ENCODE results near the gene FILIP1.

The FILIP1 gene

DNA sequence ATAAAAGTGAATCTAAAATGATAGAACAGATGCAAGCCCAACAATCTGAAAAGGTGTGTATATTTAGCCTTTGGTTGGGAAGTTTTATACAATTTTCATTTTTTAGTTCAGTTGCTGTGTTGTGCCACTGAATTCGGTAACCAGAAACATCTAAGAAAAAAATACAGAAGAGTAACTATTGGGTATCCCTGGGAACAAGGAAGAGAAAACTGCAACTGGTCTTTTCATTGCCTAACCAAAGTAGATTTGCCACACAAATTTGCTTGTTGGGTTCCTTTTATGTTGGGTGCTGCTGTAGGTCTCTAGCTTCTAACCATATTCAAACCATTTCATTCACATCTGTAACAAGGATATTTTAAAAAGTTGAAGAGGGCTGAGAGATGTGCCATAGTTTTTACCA lies 206.2 kb downstream of the FILIP1 start:
- no peak for DNase-seq

DNA sequence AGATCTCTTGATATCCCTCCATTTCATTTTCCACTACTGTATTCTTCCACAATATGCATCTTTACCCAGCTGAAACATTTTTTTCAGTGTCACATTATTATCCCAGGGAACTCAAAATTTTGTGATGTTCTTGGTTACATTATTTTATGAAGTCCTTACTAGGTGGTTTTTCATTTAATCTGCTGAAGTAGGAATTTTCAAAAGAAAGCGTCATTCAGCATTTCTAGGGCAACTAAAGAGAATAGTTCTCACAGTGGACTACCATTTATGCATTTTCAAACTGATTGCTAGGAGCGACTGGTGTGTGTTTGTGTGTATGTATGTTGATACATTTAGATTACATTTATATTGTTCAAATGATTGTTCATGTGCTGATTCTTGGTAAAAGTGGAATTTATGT lies 206.6 kb downstream of the FILIP1 start:
- no peak for DNase-seq

DNA sequence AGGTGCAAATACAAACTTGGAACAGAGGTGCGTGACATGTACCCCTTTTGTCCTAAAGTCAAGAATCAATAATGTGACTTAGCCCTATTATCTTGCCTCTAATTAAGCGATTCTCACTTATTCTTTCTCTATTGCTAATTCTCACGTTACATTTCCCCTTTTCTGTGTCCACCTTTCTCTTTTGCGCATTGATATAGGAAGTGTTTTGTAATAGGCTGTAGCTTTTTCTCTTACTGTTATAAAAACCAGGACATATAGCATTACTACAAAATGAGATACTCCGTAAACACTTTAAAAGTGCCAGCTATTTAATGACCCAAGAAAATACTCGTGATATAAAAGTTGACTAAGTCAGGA lies 208.3 kb downstream of the FILIP1 start:
- DNase-seq: no peak

DNA sequence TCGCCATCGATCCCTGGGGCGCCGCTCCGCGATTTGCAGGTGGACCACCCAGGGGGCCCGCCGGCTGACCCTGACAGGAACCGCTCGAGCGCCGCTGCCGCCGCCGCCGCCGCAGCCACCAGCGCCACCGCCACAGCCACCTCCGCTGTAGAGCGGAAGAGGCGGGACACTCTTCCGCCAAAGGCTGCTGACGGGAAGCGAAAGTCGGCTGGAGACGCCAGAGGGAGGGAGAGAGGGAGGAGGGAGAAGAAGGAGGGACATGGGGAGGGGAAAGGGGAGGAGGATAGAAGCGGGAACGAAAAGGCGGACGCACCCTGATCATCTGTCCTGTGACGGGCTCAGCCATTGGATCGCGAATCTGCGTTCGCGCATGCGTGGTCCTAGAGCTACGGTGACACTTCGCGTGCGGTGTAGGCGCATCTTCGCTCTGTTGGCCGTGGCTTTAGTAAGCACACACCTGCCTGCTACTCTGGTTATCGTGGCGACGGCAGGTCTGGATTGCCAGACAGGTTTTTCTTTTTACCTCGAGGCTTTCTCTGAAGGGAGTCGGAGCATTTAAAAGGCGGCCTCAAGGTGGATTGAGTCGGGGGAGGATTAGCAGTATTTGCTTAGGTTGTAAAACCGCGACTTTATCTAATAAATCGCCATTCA lies 208.8 kb downstream of the FILIP1 start, which contains the start of gene TMEM30A:
Gene TMEM30A, minus strand, starts transcription at position 161 of the 651 bp plus-strand sequence. Its CDS starts 154 bp downstream, at position 7.
- DNase-seq: peak; percentile 99

DNA sequence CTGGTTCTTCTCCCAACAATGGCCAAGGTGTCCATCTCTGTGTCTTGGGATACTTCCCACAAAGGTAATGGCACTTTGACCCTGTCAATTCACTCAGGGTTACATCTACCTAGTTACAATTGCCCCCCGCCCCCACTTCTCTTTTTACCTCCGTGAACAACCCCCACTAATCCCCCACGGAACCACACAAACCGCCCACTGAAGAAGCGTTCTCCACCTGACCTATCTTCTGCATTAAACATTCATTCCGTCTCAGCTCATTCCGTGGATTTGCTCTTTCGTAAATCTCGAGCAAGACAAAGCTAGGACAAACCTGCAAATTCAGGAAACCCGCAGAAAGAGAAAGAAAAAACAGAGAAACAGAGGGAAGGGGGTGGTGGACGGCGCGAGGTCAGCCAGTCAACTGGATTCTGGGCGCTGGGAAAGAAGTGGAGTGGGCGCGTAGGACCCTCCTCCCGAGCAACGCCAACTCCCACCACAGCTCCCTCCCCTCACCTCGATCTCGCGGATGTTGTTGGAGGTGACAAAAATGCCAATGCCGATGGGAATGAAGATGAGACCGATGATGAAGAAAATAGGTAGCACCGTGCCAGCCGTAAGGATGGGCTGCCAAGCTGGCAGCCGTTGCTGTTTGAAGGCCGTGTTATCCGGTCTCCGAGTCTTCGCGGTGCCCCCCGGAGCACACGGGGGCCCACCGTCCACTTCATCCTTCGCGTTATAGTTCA lies 209.5 kb downstream of the FILIP1 start:
- peak; percentile 35 for DNase-seq

DNA sequence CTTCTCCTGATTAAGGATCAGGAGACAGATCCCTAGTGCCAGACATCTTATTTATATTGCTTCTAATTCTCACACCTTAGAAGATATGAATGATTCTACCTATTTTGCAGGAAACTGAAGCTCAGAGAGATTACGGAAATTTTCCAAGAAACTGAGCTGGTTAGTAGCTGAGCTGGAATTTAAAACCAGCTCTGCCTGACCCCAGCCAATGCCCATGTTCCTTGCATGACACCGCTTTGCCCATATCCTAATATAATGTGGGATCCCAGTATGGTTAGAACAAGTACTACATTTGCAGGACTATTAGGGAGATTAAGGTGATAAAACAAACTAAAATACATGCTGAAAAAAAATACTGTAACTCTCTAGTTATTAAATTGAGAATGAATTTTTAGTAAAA lies 210.9 kb downstream of the FILIP1 start:
- DNase-seq: no peak

DNA sequence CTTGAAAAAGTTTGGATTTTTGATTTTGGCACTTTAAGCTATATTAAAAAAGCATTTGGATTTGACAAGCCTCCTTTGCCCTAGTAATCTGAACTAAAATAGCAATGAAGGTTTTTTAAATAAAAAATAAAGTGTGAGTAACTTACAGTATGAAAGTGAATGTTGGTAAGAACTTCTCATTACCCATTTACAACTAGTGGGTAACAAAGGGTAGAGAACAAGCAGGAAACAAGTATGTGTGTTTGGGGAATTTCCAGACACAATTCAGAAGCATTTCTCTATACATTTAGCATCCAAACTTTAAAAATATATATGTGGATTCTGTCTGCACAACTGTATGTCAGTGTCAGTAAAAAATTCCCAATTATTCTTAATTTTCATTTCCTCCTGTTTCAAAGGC lies 211.9 kb downstream of the FILIP1 start:
- no peak for DNase-seq

DNA sequence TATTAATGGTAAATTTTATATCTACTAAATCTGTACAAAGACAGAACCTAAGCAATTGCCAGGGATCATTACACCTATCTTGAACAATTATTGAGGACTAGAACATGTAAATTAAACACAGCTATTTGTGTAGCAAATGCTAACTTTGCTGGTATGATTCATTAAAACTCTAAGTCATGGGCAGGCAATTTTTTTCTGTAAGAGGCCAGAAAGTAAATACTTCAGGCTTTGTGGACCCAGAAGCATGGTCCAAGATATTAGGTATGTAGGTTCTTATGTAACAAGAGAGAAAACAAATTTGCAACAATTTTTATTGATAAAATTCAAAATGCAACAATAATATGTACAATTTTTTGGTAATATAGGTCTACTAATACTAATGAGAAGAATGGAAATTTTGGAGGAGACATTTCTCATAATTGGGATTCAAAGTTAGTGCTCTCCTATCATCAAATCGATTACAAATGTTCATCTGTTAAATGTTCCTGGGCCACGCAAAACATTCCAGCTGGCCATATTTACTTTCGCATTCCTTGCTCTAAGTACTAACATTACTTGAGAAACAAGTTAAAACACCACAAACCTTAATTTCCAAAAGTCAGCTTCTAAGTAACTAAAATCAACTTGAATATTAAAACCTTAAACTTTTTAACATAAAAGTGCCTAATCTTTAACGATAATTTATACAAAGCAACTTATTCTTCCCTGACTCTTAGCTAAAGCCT lies 213.3 kb downstream of the FILIP1 start:
- DNase-seq: no peak

DNA sequence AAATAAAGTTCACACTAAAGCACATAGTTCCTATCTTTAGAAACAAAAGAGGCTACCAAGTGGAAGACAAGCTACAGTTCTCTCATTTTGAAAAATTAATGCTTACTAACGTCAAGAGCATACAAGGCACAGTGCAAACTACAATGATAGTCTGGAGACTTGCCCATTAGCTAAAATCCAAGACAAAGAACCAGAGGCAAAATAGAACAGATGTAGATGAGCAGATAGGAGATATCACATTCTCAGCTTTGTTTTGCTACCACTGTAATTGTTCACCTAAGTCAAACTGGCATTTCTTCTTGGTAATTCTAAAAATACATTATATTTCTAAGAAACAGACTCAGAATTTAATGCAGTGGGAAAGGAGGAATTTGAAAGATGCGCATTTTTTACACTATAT lies 214.2 kb downstream of the FILIP1 start:
- DNase-seq: peak; percentile 43

DNA sequence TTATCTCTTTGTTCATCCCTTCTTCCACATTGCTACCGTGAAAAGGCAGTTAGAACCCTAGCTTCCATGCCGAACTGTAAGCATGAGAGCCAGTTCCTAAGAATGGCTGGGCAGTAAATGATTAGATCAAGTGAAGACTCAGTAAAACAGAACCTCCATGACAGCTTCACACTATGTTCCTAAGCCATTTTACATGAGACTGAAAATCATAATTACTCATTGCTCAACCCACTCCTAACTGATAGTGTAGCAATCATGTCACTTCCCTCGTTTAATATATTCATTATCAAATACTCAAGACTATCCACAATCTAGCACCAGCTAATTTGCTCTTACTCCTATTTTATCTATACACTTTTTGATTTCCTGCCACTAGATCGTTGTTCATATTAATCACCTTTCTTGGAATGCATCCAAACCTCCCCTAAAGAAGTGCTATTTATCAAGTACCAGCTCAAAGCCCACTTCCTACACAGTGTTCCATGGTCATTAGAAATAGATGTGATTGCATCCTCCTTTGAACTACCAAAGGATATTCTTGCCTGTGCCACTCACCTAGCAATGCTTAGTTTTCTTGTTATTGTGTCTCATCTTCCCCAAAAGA lies 215.0 kb downstream of the FILIP1 start:
- DNase-seq: peak; percentile 37

DNA sequence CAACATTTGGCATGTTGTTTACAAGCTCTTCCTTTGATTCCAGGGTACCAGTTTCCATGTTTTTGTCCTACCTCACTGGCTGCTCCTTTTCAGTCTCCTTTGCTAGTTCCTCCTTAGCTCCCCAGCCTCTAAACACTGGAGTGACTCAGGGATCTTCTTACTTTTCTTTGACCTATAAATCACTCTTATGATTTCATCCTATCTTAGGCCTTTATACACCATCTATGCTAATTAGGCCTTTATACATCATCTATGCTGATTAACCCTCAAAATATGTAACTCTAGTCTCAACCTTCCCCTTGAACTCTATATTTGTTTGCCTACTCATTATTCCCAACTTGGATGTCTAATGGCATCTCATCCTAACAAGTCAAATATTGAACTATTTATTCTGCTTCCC lies 218.5 kb downstream of the FILIP1 start:
- no peak for DNase-seq

DNA sequence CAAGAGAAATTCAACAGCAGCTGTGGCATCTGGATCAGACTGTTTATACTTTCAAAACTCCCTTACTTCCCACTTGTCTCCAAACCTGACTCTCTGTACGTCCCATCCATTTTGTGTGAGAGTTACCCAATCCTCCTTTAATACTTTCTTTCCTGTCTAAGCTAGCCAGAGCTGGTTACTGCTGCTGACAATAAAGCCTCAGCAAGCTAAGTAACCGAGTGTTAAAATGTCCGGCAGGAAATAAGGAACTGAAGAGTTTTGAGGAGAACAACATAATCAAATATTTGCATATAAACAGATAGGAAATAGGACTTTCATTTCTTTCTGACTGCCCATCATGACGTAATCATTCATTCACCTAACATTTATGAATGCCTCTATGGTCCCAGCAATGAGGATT lies 220.6 kb downstream of the FILIP1 start:
- DNase-seq: no peak

DNA sequence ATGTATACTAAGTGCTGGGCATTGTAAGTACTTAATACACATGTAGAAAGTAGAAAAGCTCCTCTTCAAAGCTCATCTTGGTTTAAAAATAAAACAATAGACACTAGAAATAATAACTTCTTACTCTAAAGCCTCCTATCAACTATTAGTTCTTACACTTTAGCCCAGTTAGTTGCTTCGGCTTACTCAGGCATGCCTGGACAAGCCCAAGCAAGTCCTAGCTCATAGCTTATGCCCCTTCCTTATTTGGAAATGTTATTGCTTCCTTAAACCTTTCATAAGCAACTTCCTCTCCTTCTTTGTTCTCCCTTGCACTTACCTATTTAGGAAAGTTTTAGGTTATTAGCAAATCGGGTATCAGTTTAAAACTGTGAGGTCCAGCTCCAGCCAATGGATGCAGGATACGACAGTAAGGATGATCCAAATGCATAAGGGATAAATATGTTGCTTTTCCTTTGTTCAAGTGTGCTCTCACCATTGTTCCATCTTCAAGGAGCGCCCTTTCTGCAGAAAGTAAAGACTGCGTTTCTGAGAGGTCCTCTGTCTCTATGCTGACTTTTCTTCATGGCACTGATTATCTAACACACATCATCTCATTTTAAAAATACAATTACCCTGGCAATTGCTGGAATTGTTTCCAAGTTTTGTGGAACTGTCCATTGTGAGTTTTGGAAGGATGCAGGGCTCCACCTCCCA lies 221.3 kb downstream of the FILIP1 start:
- DNase-seq: no peak

DNA sequence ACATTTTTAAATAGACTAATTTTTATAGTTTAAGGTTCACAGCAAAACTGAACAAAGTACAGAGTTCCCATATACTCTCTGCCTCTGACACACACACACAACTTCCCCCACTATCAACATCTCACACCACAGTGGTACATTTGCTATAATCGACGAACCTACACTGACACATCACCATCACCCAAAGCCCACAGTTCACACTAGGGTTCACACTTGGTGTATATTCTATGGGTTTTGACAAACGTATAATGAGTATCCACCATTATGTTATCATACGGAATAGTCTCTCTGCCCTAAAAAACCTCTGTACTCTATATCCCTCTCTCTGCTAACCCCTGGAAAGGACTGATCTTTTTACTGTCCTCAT lies 224.6 kb downstream of the FILIP1 start:
- no peak for DNase-seq

DNA sequence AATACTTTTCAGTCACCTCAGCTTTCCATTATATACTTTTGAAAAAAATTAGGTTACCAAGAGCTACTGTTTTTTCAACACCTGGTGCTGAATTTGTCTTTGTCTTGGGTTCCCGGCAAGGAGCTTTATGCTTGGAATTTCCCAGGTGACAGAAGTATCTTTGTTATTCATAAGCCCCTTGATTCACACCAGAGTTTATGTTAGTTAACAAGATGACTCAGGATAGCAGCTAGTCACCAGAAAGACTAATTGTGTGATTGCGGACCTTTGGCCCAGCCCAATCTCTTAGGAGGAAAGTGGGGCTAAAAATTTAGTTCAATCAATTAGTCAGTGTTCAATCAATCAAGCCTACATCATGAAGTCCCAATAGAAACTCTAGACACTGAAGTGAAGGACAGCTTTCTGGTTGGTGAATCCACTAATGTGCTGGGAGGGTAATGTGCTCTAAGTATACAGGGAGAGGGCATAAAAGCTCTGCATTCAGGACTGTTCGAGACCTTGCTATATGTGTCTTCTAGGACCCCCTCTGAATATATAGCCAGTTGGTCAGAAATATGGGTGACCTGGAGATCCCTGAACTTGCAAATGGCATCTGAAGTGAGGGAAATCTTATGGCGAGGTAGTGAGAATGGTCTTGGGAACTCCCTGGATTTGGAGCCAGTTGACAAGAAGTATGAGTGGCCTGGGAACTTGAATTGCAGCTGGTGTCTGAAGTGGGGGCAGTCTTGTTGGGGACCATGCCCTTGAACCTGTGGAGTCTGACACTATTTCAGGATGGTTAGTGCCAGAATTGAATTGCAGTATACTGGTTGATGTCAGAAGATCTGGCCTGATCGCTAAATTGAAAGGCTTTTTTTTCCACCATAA lies 225.2 kb downstream of the FILIP1 start:
- no peak for DNase-seq

DNA sequence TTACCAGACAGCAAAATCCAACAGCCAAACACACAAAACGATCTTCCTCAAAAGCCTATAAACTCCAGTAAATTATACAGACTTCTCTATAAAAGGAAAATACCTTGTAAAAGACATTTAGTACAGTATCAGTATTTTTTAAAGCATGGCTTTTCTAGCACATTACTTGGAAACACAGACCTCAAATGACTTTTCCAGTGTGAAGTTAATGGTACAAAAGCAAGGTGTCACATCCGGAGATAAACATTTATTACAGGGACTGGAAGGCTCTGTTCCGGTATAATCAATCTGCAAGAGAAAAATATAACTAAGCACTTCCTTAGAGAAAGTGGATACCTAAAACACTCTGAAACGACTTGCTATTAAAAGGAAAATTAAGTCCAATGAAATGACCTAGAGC lies 226.1 kb downstream of the FILIP1 start:
- no peak for DNase-seq

DNA sequence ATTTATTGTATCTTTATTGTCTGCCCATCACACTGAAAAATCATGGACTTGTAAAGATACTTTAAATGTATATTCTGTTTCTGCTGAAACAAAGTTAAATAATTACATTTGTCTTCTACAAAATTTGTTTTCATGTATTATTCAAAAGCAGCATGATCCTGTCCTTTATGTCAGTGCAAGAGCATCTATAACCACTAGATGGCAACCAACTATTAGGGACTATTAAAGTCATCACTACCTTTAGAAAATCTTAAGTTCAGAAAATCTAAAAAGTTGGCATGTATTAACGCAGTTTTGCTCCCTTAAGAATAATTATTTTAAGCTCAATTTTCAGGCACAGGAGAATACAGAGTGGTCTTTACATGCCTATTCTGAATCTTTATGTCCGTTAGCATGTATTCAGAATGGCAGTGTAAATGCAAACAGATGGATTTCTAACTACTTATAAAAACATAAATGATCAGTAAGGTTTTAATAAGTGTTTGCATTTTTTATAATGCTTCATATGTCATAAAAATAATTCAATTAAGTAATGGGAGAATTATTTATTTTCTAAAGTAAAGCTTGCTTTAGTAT lies 226.8 kb downstream of the FILIP1 start:
- peak; percentile 79 for DNase-seq

DNA sequence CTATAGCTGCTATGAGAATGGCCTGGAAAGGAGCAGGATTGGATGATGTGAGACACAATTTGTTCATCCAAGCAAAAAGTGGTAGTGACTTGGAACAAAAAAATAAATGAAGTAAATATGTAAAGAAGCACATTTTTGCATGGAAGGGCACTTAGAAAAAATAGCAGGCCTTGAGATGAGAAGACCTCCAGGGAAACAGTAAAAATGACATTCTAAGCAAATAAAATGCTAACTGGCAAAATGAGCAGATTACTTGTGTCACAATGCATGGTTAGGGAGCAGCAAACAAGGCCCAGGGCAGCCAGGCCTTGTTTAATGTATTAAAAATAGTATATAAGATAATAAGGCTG lies 230.2 kb downstream of the FILIP1 start:
- no peak for DNase-seq

DNA sequence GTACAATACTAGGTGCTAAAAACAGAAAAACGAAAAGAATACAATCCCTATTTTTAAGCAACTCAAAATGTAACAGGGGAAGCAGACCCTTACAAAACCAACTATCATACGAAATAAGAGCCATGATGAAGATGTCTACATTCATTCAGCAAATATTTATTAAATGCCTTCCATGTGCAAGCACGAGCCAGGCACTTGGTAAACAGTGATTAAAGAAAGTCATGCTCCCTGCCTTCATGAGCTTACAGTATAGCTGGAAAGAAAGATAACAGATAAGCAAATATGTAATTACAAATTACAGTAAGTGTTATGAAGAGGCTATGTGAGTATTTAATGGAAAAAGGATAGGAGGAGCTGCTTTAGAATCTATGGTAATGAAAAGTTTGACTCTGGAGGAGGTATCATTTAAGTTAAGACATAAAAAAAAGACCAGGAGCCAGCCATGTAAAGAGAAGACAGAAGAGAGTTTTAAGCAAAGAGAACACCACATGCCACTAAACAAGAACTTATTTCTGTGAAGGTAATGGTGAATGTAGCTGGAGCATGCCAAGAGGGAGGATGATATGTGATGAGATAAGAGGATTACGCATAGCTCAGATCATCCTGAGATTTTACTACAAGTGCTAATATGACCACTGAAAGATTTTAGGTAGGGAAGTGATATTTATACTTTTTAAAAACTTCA lies 230.7 kb downstream of the FILIP1 start:
- DNase-seq: no peak

DNA sequence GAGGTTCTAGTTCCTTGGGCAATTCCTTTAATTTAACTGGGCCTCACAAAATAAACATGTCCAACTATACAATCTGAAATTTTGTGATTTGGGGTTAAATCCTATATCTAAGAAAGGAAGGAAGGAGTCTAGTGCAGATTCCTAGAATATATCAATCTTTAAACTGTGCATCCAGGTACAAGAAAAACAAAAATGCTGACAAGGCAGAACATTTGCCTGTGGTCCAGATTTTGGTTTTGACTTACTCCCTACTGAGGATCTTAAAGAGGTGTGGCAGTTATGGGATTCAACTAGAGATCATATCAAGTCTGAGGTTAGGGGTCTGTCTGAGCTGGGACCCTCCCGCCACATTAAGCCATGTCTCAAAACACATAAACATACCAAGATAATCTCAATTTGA lies 232.3 kb downstream of the FILIP1 start:
- DNase-seq: no peak

All from hematopoietic multipotent progenitor cell treated with erythropoietin and hydrocortisone succinate and interleukin-3 and kit ligand, for 6 days (in vitro differentiated cells).